ENCODE data around the gene ATXN10.

The ATXN10 gene

DNA sequence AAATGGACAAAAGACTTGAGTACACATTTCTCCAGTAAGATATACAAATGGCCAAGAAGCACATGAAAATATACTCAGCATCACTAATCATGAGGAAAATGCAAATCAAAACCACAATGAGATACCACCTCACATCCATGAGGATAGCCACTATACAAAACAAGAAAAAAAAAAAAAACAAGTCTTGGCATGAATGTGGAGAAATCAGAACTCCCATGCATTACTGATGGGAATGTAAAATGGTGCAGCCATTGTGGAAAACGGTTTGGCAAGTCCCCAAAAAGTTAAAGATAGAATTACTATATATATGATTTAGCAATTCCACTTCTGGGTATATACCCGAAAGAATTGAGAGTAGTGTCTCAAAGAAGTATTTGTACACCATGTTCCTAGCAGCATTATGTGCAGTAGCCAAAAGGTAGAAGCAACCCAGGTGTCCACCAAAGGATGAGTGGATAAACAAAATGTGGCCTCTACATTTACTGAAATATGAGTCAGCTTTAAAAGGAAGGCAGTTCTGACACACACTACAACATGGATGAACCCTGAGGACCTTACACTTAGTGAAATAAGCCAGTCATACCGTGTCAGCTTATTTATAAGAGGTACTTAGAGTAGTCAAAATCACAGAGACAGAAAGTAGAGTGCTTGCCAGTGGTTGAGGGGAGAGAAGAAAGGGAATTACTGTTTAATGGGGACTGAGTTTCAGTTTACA, 159.1 kb downstream of the ATXN10 start:
- DNase-seq (ENCODE audit: low spot score): no peak

DNA sequence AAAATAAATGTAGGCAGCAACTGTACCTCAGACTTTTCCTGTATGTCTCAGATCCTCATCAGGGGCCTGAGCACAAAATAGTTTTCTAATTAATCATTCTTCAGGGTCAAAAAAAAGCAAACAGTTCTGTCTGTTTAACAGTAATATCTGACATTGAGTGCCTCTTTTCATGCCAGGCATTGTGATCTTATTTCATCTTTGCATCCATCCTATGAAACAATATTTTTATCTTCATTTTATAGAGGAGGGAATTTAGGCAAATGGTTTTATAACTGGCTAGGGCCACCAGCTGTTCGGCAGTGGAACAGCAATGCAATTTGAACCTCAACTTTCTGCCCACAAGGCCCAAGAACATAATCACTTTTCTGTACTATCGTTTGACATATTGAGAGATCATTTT, 159.8 kb downstream of the ATXN10 start:
- no peak for DNase-seq (ENCODE audit: low spot score)

DNA sequence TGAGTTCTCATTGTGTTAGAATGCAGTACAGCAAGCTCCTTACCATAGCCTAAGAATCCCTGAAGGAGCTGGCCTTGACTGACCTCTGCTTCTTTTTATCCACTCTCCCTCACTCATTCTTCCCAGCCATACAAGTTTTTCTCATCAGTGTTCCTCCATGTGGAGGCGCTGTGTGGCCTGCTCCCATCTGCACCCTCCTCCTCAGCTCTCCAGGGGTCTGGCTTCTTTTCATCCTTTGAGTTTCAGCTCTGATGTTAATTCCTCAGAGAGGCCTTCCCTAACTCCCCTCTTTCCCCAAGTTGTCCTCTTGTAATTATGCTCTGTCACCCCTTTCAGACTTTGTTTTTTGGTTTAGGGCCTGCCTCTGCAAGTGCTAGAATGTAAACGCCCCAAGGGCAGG, 160.5 kb downstream of the ATXN10 start:
- DNase-seq (ENCODE audit: low spot score): no peak

DNA sequence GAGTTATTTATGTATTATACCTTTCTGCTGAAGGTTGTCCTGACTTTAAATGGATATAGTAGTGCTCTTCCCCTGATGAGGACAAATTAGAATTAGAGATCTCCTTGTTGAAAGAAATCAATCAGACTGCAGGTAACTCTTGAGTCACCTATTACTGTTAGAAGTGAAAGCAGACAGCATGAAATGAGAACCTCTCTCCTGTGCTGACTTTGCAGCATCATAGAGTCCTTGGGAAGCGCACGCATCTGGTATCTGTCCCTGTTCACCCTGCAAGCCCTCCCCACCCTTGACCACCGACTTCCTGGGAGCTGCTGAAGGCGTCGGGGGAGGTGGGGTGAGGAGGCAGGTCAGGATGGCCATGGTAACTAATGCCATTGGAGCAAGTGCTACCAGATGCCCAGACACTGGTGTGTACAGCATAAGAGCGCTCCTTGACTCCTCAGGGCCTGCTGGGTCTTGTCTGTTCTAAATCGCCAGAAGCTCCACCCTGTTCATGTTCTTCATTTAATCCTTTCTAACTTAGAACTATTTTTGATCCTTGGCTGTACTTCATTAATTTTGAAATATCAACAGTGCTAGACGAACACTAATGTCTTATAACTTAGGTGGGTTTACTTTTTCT, 161.4 kb downstream of the ATXN10 start:
- DNase-seq (ENCODE audit: low spot score): no peak

DNA sequence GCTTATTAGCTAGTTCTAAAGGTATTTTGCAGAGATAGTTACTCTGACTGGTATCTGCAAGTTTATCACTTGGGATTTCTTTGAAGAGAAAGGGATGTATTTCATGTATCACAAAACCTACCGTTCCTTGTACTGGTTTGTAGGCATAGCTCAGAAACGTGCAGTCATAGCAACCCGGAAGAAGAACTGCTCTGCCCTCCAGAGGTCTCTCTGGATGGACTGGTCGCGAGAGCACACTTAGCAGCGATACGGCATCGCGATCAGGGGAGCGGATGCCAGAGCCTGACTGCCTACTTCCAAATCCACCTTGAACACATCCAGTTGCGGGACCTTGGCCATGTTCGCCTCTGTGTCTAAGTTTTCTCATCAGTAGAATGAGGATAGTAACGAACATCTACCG, 162.0 kb downstream of the ATXN10 start:
- no peak for DNase-seq (ENCODE audit: low spot score)

DNA sequence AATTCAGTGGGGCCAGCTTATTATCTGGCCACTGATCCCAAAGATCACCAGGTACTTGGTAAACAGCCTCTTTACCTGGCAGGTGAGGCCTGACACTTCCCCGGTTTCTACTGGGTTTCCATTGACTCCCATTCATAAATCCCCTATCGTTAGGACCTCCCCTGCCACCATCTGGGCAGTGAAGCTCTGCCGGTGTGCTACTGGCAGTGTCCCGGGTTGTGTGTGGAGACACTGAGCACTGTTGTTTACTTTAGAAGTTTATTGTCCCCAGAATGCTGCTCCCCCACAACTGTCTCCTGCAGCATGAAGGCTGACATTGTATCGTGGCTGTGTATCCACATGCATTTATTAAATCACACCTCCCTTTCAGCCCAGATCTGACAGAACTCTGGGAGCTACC, 162.6 kb downstream of the ATXN10 start:
- DNase-seq (ENCODE audit: low spot score): no peak

DNA sequence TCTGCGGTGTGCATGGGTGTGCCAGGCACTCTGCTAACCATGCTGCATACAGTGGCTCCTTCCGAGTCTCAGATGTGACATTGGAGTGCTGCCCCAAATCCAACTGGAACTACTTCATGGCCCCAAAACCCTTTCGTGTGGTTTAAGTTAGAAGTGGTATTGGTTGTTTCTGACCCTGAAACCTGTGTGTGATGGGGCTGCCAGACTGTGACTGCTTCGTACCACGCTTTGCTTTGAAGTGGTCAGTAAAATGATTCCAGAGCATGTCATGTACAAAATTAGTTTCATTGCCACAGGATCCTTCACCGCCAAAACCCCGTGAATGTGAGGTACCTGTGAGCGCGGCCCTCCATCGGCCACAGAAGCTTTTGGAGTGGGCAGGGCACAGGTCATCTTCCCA, 163.2 kb downstream of the ATXN10 start:
- no peak for DNase-seq (ENCODE audit: low spot score)

DNA sequence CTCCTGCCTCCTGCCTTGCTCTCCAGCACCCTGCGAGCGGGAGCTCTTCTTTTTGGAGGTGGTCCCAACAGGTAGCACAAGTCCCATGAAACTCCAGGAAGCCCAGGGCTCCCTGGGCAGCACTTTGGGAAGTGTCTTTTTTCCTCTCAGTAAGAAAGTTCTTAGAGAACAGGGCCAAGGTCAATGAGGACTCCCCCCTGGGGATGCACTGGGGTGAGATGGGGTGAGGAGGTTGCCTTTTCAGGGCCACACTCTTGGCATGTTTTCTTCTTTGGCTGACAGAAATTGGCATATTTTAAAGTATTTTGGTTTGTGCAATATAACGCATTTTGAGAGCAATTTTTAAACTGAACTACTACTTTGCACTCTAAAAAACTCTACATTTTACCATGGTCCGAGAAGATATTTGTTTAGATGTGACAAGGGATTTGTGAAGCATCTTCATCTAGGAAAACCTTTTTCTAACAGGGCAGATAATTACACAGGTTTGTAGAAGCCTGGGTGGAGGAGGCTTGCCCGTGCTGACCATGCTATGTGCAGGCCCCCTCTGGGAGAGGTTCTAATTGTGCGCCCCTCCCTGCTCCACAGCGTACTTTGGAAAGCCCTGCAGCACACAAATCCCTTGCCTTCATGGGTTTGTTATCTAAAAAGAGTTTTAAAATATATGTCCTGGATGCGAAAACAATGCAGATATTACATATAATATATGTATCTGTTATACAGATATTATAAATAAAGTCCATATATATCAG, 165.0 kb downstream of the ATXN10 start:
- DNase-seq (ENCODE audit: low spot score): no peak

DNA sequence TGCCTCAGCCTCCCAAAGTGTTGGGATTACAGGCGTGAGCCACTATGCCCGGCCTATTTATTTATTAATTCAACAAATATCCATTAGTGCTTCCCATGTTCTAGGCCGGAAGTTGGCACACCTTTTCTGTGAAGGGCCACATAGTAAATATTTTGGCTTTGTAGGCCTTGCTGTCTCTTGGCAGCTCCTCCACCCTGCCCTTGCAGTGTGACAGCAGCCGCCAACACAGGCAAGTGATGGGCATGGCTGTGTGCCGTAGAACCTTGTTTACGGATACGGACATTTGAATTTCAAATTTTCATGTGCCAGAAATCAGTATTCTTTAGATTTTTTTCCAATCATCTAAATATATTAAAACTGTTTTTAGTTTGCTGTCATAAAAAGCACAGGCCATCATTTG, 165.9 kb downstream of the ATXN10 start:
- DNase-seq (ENCODE audit: low spot score): no peak

DNA sequence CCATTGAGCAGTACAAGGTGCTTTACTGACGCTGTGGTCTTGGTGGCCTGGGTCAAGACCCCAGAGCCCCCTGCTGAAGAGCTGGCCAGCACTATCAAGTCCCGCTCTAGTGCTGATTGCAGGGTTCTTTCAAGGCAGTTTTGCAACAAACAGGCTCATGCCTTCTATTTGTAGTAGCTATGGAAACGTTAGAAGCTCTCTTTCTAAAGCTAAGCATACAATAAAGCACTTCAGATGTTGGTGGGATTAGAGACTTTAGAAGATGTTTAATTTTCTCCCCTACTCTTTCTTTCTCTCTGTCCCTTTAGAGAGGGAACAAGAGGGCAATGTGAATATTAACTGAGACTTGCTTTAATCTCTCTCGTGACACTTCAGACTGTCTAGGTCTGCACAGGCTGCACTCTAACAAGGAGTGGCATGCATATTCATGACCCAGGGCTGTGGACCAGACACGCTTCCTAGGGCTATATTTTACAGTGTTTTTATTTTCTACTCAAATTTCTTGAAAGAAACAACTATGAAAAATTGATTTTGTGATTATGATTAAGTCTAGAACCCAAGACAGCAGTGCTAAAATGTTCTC, 166.8 kb downstream of the ATXN10 start:
- no peak for DNase-seq (ENCODE audit: low spot score)

DNA sequence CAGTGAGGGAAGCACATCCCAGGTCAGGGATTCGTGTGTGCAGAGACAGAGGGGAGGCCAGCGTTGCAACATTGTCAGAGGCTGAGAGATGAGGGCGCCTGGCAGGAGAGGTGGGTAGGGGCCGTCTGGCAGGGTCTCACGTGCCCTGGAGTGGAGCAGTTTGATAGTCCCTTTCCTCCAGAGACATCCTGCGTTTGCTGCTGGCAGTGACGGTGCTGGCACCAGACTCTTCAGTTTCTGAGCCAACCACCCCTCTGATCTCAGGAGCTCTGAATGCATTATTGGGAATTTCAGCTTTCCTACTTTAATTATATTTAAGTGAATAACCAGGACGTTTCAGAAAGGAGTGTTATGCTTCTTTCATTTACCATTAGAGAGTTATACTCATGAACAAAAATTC, 168.8 kb downstream of the ATXN10 start:
- no peak for DNase-seq (ENCODE audit: low spot score)

DNA sequence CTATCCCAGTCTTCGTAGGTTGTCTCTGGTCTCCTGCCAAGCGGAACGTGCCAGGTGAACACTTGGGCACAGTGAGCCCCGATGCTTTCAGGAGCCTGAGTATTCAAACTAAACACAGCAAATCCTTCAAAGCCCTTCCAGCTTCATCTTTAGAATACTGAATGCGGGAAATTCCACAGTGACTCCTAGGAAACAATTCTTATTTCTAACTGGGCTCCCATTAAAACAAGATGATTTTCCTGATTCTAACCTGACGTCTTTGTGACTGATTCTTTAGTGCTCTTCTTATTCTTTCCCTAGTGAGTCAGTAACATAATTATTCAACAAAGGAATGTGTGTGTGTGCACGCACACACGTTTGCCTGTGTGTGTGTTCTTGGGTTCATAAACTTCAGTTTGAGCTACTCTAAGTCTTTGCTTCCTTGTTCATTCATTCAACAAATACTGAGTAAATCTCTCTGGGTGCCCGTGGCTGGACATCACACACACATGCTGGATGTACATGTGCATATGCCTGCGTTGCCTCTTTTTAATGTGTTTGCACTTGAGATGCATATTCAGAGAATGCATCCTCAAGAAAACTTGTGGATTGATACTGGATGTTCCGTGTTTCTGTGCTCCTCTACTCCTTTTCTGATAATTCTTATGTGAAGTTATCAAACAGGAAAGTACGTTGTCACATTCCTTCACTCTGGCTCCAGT, 170.8 kb downstream of the ATXN10 start:
- DNase-seq (ENCODE audit: low spot score): no peak

DNA sequence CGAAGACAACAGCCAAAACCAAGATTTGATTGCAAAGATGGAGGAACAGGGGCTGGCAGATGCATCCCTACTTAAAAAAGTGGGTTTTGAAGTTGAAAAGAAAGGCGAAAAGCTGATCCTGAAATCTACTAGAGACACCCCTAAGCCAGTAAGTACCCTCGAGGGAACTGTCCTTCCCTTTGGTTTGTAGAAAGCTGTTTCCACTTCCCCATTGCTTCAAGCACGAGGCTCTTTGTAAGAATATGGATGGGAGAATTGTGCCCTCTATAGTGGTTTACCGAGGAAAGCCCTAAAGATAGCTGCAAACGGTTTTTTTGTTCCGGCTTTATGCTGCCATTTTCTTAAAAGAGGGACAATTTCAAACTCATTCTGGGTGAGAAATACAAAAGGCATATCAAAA, 171.4 kb downstream of the ATXN10 start:
- DNase-seq (ENCODE audit: low spot score): no peak

DNA sequence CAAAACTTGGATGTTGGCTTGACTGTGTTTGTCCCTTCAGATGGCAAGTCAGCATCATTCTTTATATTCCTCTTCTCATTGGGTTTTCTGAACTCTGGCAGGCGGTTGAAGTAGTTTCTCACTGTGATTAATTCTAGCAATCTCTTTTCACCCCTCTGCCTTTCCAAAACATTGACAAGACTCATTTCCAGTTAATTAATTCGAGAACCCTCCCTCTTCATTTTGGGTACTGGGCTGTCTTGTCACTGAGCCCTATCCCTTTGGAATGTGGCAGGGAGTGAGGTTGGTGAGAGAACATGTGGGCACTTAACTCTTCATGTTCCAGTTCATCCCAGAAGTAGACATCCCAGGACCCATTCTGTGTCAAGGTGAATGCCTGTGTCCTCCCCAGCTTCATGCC, 172.4 kb downstream of the ATXN10 start:
- DNase-seq (ENCODE audit: low spot score): no peak

DNA sequence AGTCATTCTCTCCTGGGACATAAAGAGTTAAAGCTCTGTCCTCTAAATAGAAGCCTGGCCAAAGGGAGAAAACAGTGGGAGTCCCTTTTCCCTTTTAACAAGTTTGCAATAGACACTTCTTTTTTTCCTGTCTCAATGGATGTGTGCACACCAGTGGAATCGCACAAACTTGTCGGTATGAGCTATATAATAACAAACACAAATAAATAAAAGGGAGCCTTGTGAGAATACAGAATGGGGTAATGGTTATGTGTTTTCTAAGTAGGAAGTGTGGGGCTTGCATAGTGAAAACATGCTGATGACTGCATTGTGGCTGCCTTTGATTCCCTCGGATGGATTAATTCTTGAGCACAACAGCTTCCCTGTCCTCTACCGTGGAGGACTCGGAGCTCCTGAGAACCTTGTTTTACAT, 173.4 kb downstream of the ATXN10 start:
- DNase-seq (ENCODE audit: low spot score): no peak

DNA sequence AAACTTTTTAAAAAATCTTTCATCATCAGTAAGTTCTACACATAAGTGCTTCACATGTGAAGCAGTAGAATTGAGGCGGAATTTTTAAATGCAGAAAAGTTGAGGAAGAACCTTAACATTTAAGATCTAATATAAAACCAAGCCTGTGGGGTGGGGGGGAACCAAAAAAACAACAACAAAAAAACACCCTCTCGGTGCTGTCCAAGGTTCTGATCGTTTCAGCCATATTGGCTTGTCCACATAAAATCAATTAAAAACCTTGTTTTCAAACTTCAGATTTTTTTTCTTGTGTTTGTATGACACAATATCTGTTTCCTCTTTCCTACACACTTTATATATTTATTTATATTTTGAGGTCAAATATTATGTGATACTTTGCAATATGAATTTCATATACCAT, 175.3 kb downstream of the ATXN10 start:
- DNase-seq (ENCODE audit: low spot score): no peak

DNA sequence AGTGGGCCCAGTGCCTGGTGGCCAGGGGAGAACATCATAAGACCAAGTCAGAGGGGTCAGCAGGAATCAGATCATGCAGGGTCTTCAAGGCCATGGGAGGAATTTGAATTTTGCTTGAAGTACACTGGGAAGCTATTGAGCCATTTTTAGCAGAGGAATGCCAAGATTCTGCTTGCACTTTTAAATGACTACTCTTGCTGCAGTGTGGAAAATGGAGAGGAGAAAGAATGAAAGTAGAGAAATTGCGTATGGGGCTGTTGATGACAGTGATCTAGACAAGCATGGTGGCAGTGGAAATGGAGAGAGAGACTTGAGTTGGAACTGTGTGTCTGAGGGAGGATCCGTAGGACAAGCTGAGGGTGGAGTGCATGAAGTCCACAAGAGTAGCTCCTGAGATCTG, 177.3 kb downstream of the ATXN10 start:
- no peak for DNase-seq (ENCODE audit: low spot score)

DNA sequence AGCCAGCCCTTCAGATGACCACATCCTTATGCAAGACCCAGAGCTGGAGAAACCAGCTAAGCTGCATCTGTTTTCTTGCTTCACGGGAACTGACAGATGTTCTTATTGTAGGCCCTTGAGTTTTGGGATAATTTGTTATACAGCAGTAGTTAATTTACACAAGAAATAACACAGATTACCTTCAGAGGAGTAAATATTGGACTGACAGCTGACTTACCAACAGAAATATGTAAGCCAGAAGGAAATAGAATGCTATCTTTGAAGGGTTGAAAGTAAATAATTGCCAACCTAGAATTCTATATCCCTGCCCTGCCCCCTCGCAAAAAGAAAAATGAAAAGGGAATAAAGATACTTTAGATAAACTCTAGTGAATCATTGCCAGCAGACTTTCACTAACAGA, 181.2 kb downstream of the ATXN10 start:
- DNase-seq (ENCODE audit: low spot score): no peak

DNA sequence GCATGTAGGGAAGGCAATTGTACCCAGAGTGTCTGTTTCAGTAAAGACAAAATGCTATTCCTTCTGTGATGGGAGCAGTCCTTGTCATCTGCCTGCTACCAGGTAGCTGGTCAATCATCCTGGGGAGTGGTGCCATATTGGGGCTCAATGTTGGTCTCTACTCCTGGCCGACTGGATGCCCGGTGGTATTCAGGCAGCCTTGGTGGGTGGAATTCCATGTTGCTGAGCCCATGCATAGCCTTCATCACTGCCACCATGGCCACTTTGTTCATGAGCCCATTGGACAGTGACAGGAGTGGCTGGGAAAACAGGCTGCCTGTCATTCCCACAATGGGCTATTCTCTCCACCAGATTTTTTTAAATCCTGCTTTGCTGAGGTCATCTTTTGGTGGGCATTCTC, 184.3 kb downstream of the ATXN10 start:
- DNase-seq (ENCODE audit: low spot score): no peak

DNA sequence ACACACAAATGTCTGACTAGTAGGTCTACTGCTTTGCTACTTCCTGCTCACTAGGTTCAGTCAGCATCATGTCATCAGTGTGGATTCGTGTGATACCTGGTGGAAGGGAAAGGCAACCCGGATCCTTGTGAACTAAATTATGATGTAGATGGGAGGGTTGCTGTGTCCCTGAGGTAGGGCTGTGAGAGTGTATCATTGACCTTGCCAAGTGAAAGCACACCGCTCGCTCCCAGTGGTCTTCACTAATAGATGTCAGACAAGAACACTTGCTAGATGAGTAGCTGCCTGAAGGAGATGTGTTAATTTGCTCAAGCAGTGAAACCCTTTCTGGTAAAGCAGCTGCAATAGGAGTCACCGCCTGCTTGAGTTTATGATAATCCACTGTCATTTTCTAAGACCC, 185.9 kb downstream of the ATXN10 start:
- no peak for DNase-seq (ENCODE audit: low spot score)

DNA sequence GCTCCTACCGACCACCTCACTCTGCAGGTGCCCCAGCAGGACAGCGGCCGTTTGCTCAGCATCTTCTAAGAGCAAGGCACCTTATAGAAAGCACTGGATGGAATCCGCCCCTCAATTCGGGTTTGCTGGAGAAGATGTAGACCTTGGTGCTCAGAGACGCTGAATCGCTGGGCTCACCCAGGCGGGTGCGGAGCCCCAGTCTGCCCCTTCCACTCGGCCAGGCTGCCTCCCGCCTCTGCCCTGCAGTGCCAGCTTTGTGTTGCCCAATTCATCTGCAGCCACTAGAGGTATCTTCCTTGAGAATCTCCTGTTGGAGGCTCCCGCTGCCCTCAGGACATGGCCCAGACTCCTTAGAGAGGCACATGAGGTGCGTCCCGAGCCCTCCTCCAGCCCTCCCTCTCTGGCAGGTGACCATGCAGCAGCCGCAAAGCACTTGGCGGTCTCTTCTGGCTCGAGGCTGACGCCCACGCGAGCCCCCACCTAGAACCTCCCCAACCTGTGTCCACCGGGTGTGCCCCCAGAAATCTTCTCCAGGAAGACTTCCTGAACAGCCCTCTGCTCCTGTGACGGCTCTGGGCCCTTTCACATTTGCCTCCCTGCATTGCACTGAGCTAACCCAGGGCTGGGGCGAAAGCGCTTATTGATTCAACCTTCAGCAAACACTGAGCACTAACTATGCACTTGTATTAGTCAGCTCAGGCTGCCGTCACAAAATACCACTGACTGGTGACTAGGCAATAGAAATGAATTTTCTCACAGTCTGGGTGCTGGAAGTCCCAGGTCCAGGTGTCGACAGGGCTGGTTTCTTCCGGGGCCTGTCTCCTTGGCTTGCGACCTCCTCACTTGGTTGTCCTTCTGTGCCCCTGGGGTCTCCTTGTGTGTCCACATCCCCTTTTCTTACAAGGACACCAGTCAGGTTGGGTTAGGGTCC, 187.9 kb downstream of the ATXN10 start:
- DNase-seq (ENCODE audit: low spot score): no peak

Data from LoVo (cell line).